GM12891 (cell line): ENCODE measurements around the gene ARID1B.

ENCODE experiments used
- POLR2A ChIP-seq: IDR thresholded peaks from 2 replicates; pipeline ENCODE4 v1.6.1; 2011; ENCODE audit warnings: low read depth, low read length, control low read depth
- POLR2AphosphoS5 ChIP-seq: IDR thresholded peaks from 2 replicates; pipeline ENCODE4 v1.6.1; 2011; ENCODE audit warnings: low read depth, low read length, control low read depth
- SPI1 ChIP-seq: IDR thresholded peaks from 2 replicates; pipeline ENCODE4 v1.6.1; 2011; ENCODE audit warnings: low read depth, low read length, control low read depth
- TAF1 ChIP-seq: IDR thresholded peaks from 2 replicates; pipeline ENCODE4 v1.6.1; 2011; ENCODE audit warnings: low read depth, low read length, control low read depth

DNA sequence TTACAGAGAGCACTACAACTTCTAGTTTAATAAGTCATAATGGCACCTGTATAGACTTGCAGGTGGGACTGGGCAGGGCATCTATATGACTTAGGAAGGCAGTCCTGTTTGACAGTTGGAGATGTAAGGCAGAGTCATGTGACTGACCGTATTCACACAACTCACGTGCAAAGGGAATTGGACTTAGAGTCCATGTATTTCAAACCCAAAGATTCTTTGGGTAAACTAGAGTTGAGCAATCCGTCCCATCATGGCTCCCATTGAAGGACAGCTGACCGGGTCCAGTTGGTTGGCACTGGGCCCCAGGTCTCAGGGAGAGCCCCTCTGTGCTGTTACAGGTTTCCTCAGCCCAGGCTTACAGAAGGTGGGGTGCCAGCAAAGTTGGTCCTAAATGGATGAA, 121.9 kb downstream of the ARID1B start:
- no peak for TF ChIP-seq POLR2AphosphoS5
- TF ChIP-seq TAF1: no peak
- no peak for TF ChIP-seq POLR2A
- TF ChIP-seq SPI1: no peak
